HepG2 (cell line): ENCODE data around the gene GPR4.

Experiments
- ARNT ChIP-seq: fragments of 450-650 bp; IDR thresholded peaks from 2 replicates; pipeline ENCODE4 v1.6.1; 2017
- ASH2L ChIP-seq: fragments of 300-600, 200-600 bp; sonication (generic); IDR thresholded peaks from 2 replicates; pipeline ENCODE4 v1.7.0; 2017; ENCODE audit warnings: low read depth, mild to moderate bottlenecking, moderate library complexity, mixed read lengths, low read length; ENCODE audit not compliant: insufficient read length
- CEBPZ ChIP-seq: IDR thresholded peaks from 2 replicates; pipeline ENCODE4 v1.6.1; 2012; ENCODE audit warnings: low read length, improper control_type of control experiment
- CTCF ChIP-seq: sonication (generic); formaldehyde crosslinking; IDR thresholded peaks from 2 replicates; pipeline ENCODE4 v1.5.0; 2020; ENCODE audit warnings: mild to moderate bottlenecking, missing genetic modification reagents, moderate library complexity
- FOXO1 ChIP-seq: sonication (generic); formaldehyde crosslinking; IDR thresholded peaks from 2 replicates; pipeline ENCODE4 v1.4.0; 2020; ENCODE audit warnings: missing genetic modification reagents
- JUN ChIP-seq: sonication (generic); formaldehyde crosslinking; IDR thresholded peaks from 2 replicates; pipeline ENCODE4 v1.4.0; 2020; ENCODE audit warnings: mild to moderate bottlenecking, missing genetic modification reagents
- MYC ChIP-seq: sonication (generic); formaldehyde crosslinking; IDR thresholded peaks from 2 replicates; pipeline ENCODE4 v1.9.0; 2021; ENCODE audit warnings: missing genetic modification reagents, borderline replicate concordance
- POLR2A ChIP-seq, 2 experiments: IDR thresholded peaks; 2 replicates each; pipeline ENCODE4 v1.6.1; 2011; ENCODE audit warnings: low read depth in 2 of 2, low read length in 2 of 2, mild to moderate bottlenecking in 1 of 2, moderate library complexity in 1 of 2; ENCODE audit not compliant: insufficient read depth in 1 of 2
- RFX5 ChIP-seq: IDR thresholded peaks from 2 replicates; pipeline ENCODE4 v1.6.1; 2011; ENCODE audit warnings: low read depth, low read length, improper control_type of control experiment
- TCF12 ChIP-seq, 2 experiments: fragments of 450-650 bp in 1 of 2; sonication (generic) in 1 of 2; formaldehyde crosslinking in 1 of 2; IDR thresholded peaks; 2 replicates each; pipeline versions ENCODE4 v1.6.1 to v1.8.0; 2017 to 2022; ENCODE audit warnings: antibody characterized with exemption in 1 of 2, mild to moderate bottlenecking in 1 of 2, missing genetic modification reagents in 1 of 2, moderate library complexity in 1 of 2
- YY1 ChIP-seq: IDR thresholded peaks from 2 replicates; pipeline ENCODE4 v1.6.1; 2011; ENCODE audit warnings: low read length, low read depth, moderate library complexity, mild to moderate bottlenecking; ENCODE audit not compliant: insufficient read depth, insufficient replicate concordance
- ZNF382 ChIP-seq: sonication (generic); formaldehyde crosslinking; IDR thresholded peaks from 2 replicates; pipeline ENCODE4 v1.5.0; 2020; ENCODE audit warnings: missing genetic modification reagents, mild to moderate bottlenecking, borderline replicate concordance
- ZNF513 ChIP-seq: sonication (generic); formaldehyde crosslinking; conservative IDR thresholded peaks from 2 replicates; pipeline ENCODE4 v1.5.0; 2020; ENCODE audit warnings: missing genetic modification reagents
- ZNF660 ChIP-seq: sonication (generic); formaldehyde crosslinking; IDR thresholded peaks from 2 replicates; pipeline ENCODE4 v1.5.1; 2020; ENCODE audit warnings: mild to moderate bottlenecking, low read depth, missing genetic modification reagents, borderline replicate concordance

- no peak for TF ChIP-seq CTCF (CRISPR knock-in tag)
- TF ChIP-seq CEBPZ = no peak
- no peak for TF ChIP-seq POLR2A (IDR thresholded peaks at IDR 0.05; ENCODE audit: insufficient read depth in 1 of 2, low read depth in 2 of 2, low read length in 2 of 2)
- no peak for TF ChIP-seq YY1
- no peak for TF ChIP-seq ASH2L
- TF ChIP-seq JUN (CRISPR knock-in tag) = no peak
- TF ChIP-seq ARNT = no peak
- no peak for TF ChIP-seq ZNF382 (CRISPR knock-in tag)
- TF ChIP-seq ZNF660 (CRISPR knock-in tag) = no peak
- TF ChIP-seq ZNF513 (CRISPR knock-in tag) = no peak
- TF ChIP-seq RFX5 = no peak
- no peak for TF ChIP-seq MYC
- TF ChIP-seq FOXO1 (CRISPR knock-in tag) = no peak
- no peak for TF ChIP-seq TCF12 (IDR thresholded peaks at IDR 0.05)
- TF ChIP-seq TCF12 (CRISPR knock-in tag; IDR thresholded peaks at IDR 0.05) = no peak
Observed at GRCh38 chr19:45629704-45630103, 27.7 kb upstream of the GPR4 start.
